HG03565 (cell line): ENCODE measurements around the gene DPP10.

Source experiments
- ATAC-seq: cut with Tn5 transposase; IDR thresholded peaks from one replicate; pipeline ENCODE4 v1.9.1; 2021; ENCODE audit warnings: mild to moderate bottlenecking, moderate library complexity; ENCODE audit not compliant: unreplicated experiment

Gene DPP10

GRCh38 chr2:114789989-114790388 lies 347.5 kb downstream of the DPP10 start:
- no peak for ATAC-seq

GRCh38 chr2:114797540-114797939 lies 355.1 kb downstream of the DPP10 start:
- ATAC-seq: no peak

GRCh38 chr2:114797942-114798341 lies 355.5 kb downstream of the DPP10 start:
- ATAC-seq: no peak

GRCh38 chr2:114800371-114800770 lies 357.9 kb downstream of the DPP10 start:
- ATAC-seq: no peak

- ATAC-seq: no peak
Measured at GRCh38 chr2:114805195-114805594, 362.8 kb downstream of the DPP10 start.

- ATAC-seq: no peak
Measured at GRCh38 chr2:114810092-114810491, 367.7 kb downstream of the DPP10 start.

GRCh38 chr2:114812261-114812660 lies 369.8 kb downstream of the DPP10 start:
- no peak for ATAC-seq

- no peak for ATAC-seq
Measured at GRCh38 chr2:114814355-114814754, 371.9 kb downstream of the DPP10 start.

GRCh38 chr2:114821055-114821454 lies 378.6 kb downstream of the DPP10 start:
- ATAC-seq: no peak

GRCh38 chr2:114843963-114844362 lies 401.5 kb downstream of the DPP10 start:
- ATAC-seq: no peak

- ATAC-seq: no peak
Measured at GRCh38 chr2:114857196-114857595, 414.8 kb downstream of the DPP10 start.

- ATAC-seq: no peak
Measured at GRCh38 chr2:114859726-114860510, 417.5 kb downstream of the DPP10 start.

GRCh38 chr2:114862243-114862642 lies 419.8 kb downstream of the DPP10 start:
- ATAC-seq: no peak

GRCh38 chr2:114864901-114865300 lies 422.5 kb downstream of the DPP10 start:
- no peak for ATAC-seq

GRCh38 chr2:114880046-114880445 lies 437.6 kb downstream of the DPP10 start:
- no peak for ATAC-seq

GRCh38 chr2:114919985-114920384 lies 477.5 kb downstream of the DPP10 start:
- ATAC-seq: no peak

GRCh38 chr2:114922076-114922475 lies 479.6 kb downstream of the DPP10 start:
- no peak for ATAC-seq

- ATAC-seq: no peak
Measured at GRCh38 chr2:114925296-114926255, 483.1 kb downstream of the DPP10 start.

GRCh38 chr2:114926303-114926702 lies 483.9 kb downstream of the DPP10 start:
- no peak for ATAC-seq

- ATAC-seq: no peak
Measured at GRCh38 chr2:114929225-114929624, 486.8 kb downstream of the DPP10 start.

- no peak for ATAC-seq
Measured at GRCh38 chr2:114933671-114934241, 491.3 kb downstream of the DPP10 start.
